ENCODE data around the gene PILRB.
"Not testable (repeated sequence)": the region's sequence is repeated elsewhere in the genome, so short reads cannot be mapped to it uniquely, and the experiment has no call there.

- not testable (repeated sequence) for TF ChIP-seq POLR2A, CTCF, POLR2AphosphoS5 (IDR thresholded peaks at IDR 0.05)
These were observed 39.6 kb upstream of the PILRB start for GRCh38 chr7:100318329-100318728.
